Testis (tissue), 3 donors: ENCODE results near the gene CPAMD8. TPM values are rescaled to one million over a fixed set of nuclear protein-coding genes. Genes with fewer than 3 reads are reported as not detected.

Source experiments
- DNase-seq: peaks from one replicate; pipeline ENCODE4 v3.0.0-alpha.2; 2019
- H3K27ac ChIP-seq, 2 donors: fragments of 200-600 bp; sonication (generic); one replicate each; pipeline ENCODE4 v1.5.1; 2019
- H3K27me3 ChIP-seq: fragments of 200-600 bp; sonication (generic); one replicate; pipeline ENCODE4 v1.5.1; 2019
- H3K36me3 ChIP-seq: fragments of 200-600 bp; sonication (generic); one replicate; pipeline ENCODE4 v1.5.1; 2017; ENCODE audit warnings: low read depth; ENCODE audit errors: missing control alignments
- H3K4me1 ChIP-seq: fragments of 200-600 bp; sonication (generic); one replicate; pipeline ENCODE4 v1.5.1; 2019
- H3K4me3 ChIP-seq, 2 donors: fragments of 200-600 bp; sonication (generic); one replicate each; pipeline ENCODE4 v1.5.1; 2017 to 2019
- H3K9me3 ChIP-seq: fragments of 200-600 bp; sonication (generic); one replicate; pipeline ENCODE4 v1.5.1; 2017
- CTCF ChIP-seq, 3 experiments: fragments of 450-650 bp in 2 of 3; fragments of 200-600 bp in 1 of 3; sonication (generic) in 1 of 3; IDR thresholded peaks; one replicate each; pipeline ENCODE4 v1.5.1; 2016 to 2019; ENCODE audit warnings: antibody characterized with exemption in 3 of 3, mild to moderate bottlenecking in 2 of 3, moderate library complexity in 1 of 3
- POLR2A ChIP-seq: fragments of 450-650 bp; IDR thresholded peaks from one replicate; pipeline ENCODE4 v1.6.1; 2017; ENCODE audit warnings: antibody characterized with exemption, mild to moderate bottlenecking, moderate library complexity
- WGBS, 2 donors: methylation state at CpG; one replicate each; pipeline ENCODE4 v1.1.5; 2018; 5-methylcytosine and 5-hydroxymethylcytosine counted together
- intact Hi-C: fragments of 100-400 bp; cut with DNase I; formaldehyde crosslinking; loops from one replicate; pipeline ENCODE4 v1.15.1; 2023; ENCODE audit warnings: low total_unique reads
- polyA plus RNA-seq: library from polyadenylated mRNA; stranded (reverse); fragments of 350-450 nt; fragmentation: Illumina TruSeq; extraction: RNeasy Lipid Tissue Mini Kit (QIAGEN cat#74804); gene quantifications from one replicate; pipeline ENCODE4 v1.2.3, GENCODE V29; 2014; ENCODE audit warnings: low read depth, low replicate concordance; ENCODE audit not compliant: insufficient read depth
- total RNA-seq, 2 donors: library from RNA; depleted of rRNA; stranded (reverse); fragments of >200 nt; gene quantifications; one replicate each; pipeline ENCODE4 v1.2.3, GENCODE V29; 2016

The CPAMD8 gene
- total and polyA plus RNA-seq, 3 donors from 2014 or later: 12.0 to 46.1 (median 30.8) TPM

DNA sequence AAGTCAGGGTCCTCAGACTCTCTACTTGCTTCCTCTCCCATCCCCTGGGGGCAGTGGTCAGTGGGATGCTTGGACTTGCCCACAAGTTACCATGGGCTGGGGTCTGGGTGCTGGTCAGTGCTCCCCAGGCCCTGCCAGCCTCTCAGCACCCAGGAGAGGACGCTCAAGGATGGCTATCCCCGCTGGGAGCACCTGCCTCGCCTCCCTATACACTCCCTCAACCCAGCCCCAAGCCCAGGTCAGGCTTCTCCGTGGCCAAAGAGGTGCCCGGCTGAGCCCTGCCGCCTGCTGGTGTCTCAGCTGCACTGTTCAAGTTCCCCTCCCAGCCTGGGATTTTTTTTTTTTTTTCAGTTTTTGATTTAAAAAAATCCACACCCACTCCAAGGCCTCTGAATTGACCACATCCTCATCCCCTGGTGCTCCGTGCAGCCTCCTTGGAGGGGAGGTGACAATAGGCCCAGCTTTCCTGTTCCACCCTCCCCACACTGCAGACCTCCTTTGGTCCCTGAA, 127.0 kb downstream of the CPAMD8 start:
- Histone ChIP-seq H3K27ac (no peak overlapping the region), H3K9me3 (no peaks in the 10 kb centered on the region), H3K27me3 (no peaks in the 10 kb centered on the region), H3K4me1 (no peaks in the 10 kb centered on the region), H3K36me3 (no peaks in the 10 kb centered on the region), H3K4me3 (no peak overlapping the region)
- TF ChIP-seq CTCF (IDR thresholded peaks at IDR 0.05) (peak; percentile 42 to 46 (median 44)), POLR2A (no peak)
- WGBS, 2 donors: 55 to 73% methylated on average over 7 of the region's 7 CpGs
- peak; percentile 70 for DNase-seq
- intact Hi-C loops: no loop called here

DNA sequence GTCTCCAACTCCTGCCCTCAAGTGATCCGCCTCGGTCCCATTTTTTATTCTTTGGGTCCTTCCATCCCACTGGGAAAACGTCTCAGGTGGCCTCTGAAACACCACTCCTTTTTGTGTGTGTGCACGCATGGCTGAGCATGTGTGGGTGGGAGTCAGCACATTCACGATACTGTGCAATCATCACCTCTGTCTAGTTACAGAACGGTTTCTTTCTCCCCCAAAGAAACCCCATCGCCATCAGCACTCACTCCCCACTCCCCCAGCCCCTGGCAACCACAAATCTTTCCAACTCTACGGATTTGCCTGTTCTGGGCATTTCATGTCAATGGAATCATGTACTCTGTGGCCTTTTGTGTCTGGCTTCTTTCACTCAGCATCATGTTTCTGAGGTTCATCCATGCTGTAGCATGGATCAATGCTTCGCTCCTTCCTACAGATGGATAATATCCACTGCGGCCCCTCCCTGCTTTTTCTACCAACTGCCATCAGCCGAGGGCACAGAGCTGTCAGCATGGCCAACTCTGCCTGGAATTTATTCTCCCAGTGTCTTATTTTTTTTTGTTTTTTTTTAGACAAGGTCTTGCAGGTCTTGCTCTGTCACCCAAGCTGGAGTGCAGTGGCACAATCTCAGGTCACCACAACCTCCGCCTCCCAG, 128.1 kb downstream of the CPAMD8 start:
- H3K27me3 ChIP-seq: no peaks in the 10 kb centered on the region
- TF ChIP-seq POLR2A: no peak
- no peak for TF ChIP-seq CTCF (IDR thresholded peaks at IDR 0.05)
- intact Hi-C loops: no loop called here
- H3K4me3 ChIP-seq: no peak overlapping the region
- H3K27ac ChIP-seq: no peak overlapping the region
- no peak for DNase-seq
- peaks cover 8% of the 10 kb centered on the region for H3K4me1 ChIP-seq
- no peaks in the 10 kb centered on the region for H3K36me3 ChIP-seq
- no peaks in the 10 kb centered on the region for H3K9me3 ChIP-seq
- WGBS, 2 donors: 70 to 83% methylated on average over 12 of the region's 12 CpGs

DNA sequence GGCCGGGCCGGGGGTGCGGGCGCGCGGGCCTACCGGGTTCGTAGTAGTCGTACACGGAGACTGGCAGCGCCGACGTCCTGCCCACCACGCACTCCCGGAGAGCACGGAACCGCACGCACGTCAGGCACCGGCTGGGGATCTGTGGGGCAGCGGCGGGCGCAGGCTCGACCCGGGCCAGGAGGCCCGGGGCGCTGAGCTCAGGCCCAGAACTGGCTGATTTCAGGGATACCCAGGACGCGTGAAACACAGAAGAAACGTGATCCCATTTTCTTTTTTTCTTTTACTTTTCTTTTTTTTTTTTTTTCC, 128.8 kb downstream of the CPAMD8 start:
- peak overlapping the region; percentile 82 for H3K27ac ChIP-seq
- whole genome bisulfite sequencing, 2 donors: 29 to 42% methylated on average over 27 of the region's 30 CpGs
- H3K9me3 ChIP-seq: no peaks in the 10 kb centered on the region
- TF ChIP-seq CTCF (IDR thresholded peaks at IDR 0.05): no peak
- TF ChIP-seq POLR2A: no peak
- intact Hi-C loops: no loop called here
- no peak for DNase-seq
- H3K4me1 ChIP-seq: peaks cover 14% of the 10 kb centered on the region
- no peaks in the 10 kb centered on the region for H3K36me3 ChIP-seq
- peak overlapping the region; percentile 61 to 74 for H3K4me3 ChIP-seq
- H3K27me3 ChIP-seq: no peaks in the 10 kb centered on the region

GRCh38 chr19:16897029-16897855, 129.4 kb downstream of the CPAMD8 start:
- Histone ChIP-seq H3K36me3 (no peaks in the 10 kb centered on the region), H3K27ac (peak overlapping the region; percentile 82), H3K4me1 (peaks cover 15% of the 10 kb centered on the region), H3K4me3 (peak overlapping the region; percentile 61 to 74), H3K9me3 (no peaks in the 10 kb centered on the region), H3K27me3 (no peaks in the 10 kb centered on the region)
- intact Hi-C loops: no loop called here
- DNase-seq: peak; percentile 97
- WGBS, 2 donors: 14 to 29% methylated on average over 41 to 52 of the region's 68 CpGs
- TF ChIP-seq POLR2A (no peak), CTCF (IDR thresholded peaks at IDR 0.05) (no peak)
